ENCODE data around the gene SCN3B.

SCN3B gene

GRCh38 chr11:123654566-123655081 lies at the start of gene SCN3B:
TSS of gene SCN3B (minus strand) at chr11:123654624. CDS start at chr11:123653801, 823 bp downstream.
- H3K27ac ChIP-seq = no peak within 1 kb of the TSS
- TF ChIP-seq CTCF (IDR thresholded peaks at IDR 0.05) (no peak), ZFX (IDR thresholded peaks at IDR 0.05; ENCODE audit: borderline replicate concordance) (no peak)

- no peak overlapping the region for H3K27ac ChIP-seq
- no peak for TF ChIP-seq CTCF (IDR thresholded peaks at IDR 0.05)
- TF ChIP-seq ZFX (IDR thresholded peaks at IDR 0.05; ENCODE audit: borderline replicate concordance) = no peak
Measured at GRCh38 chr11:123702696-123703095, 48.3 kb upstream of the SCN3B start.

GRCh38 chr11:123702139-123702538 lies 47.7 kb upstream of the SCN3B start:
- H3K27ac ChIP-seq = no peak overlapping the region
- TF ChIP-seq CTCF (IDR thresholded peaks at IDR 0.05) = no peak
- no peak for TF ChIP-seq ZFX (IDR thresholded peaks at IDR 0.05; ENCODE audit: borderline replicate concordance)

GRCh38 chr11:123700772-123701171 lies 46.3 kb upstream of the SCN3B start:
- no peak for TF ChIP-seq ZFX (IDR thresholded peaks at IDR 0.05; ENCODE audit: borderline replicate concordance)
- TF ChIP-seq CTCF (IDR thresholded peaks at IDR 0.05) = no peak

GRCh38 chr11:123698546-123699127 lies 44.2 kb upstream of the SCN3B start:
- no peak overlapping the region for H3K27ac ChIP-seq
- TF ChIP-seq CTCF (IDR thresholded peaks at IDR 0.05) (no peak), ZFX (IDR thresholded peaks at IDR 0.05; ENCODE audit: borderline replicate concordance) (no peak)

More at GRCh38 chr11:123700772-123701171, 46.3 kb upstream of the SCN3B start:
- H3K27ac ChIP-seq = no peak overlapping the region

GRCh38 chr11:123696183-123696582 lies 41.8 kb upstream of the SCN3B start:
- TF ChIP-seq ZFX (IDR thresholded peaks at IDR 0.05; ENCODE audit: borderline replicate concordance) (no peak), CTCF (IDR thresholded peaks at IDR 0.05) (no peak)
- H3K27ac ChIP-seq = no peak overlapping the region

- no peak overlapping the region for H3K27ac ChIP-seq
- TF ChIP-seq CTCF (IDR thresholded peaks at IDR 0.05) (no peak), ZFX (IDR thresholded peaks at IDR 0.05; ENCODE audit: borderline replicate concordance) (no peak)
Measured at GRCh38 chr11:123695231-123695630, 40.8 kb upstream of the SCN3B start.
